B cell (primary cell): ENCODE measurements around the gene FIBCD1. TPM values are rescaled to one million over a fixed set of nuclear protein-coding genes. Genes with fewer than 3 reads are reported as not detected.

Source experiments
- ATAC-seq: fragments of 200-7000 bp; cut with Tn5 transposase; one replicate; pipeline ENCODE4 v1.10.0; 2021; ENCODE audit warnings: low read depth, mild to moderate bottlenecking, moderate number of reproducible peaks, moderate library complexity
- CTCF ChIA-PET: fragments of 350-600 bp; sonication (Branson Sonifier 250); formaldehyde crosslinking; loops from one replicate; lab custom pipeline; 2021; ENCODE audit warnings: antibody characterized with exemption, inconsistent platforms; lab: Charles Lee
- POLR2A ChIA-PET: fragments of 350-600 bp; sonication (Branson Sonifier 250); formaldehyde crosslinking; loops from one replicate; lab custom pipeline; 2021; ENCODE audit warnings: antibody characterized with exemption; lab: Charles Lee
- DNase-seq: peaks from one replicate; pipeline ENCODE4 v3.0.0; 2013
- H2AFZ ChIP-seq: 2 replicates; pipeline ENCODE4 v1.6.1; 2012; ENCODE audit warnings: mild to moderate bottlenecking, low read depth, low read length; ENCODE audit not compliant: insufficient read depth, poor library complexity, severe bottlenecking
- H3K27ac ChIP-seq, 2 donors: 1 replicate in 1 of 2; 2 replicates in 1 of 2; pipeline ENCODE4 v1.5.1; 2012 to 2013; ENCODE audit warnings: low read length in 2 of 2, mild to moderate bottlenecking in 2 of 2, moderate library complexity in 1 of 2
- H3K27me3 ChIP-seq, 4 experiments: fragments of 200-600 bp in 1 of 4; sonication (generic) in 1 of 4; replicated peaks in 1 of 4; 1 replicate in 2 of 4; 2 replicates in 2 of 4; pipeline versions ENCODE4 v1.6.1 to v1.7.0; 2013 to 2016; ENCODE audit warnings: low read length in 3 of 4, mild to moderate bottlenecking in 2 of 4, mixed read lengths in 1 of 4, moderate library complexity in 1 of 4; ENCODE audit not compliant: insufficient read depth in 4 of 4, control insufficient read depth in 3 of 4; ENCODE audit errors: control extremely low read depth in 1 of 4
- H3K36me3 ChIP-seq, 2 experiments: replicated peaks in 1 of 2; 1 replicate in 1 of 2; 2 replicates in 1 of 2; pipeline versions ENCODE4 v1.6.1 to v1.7.1; 2013; ENCODE audit warnings: low read length in 1 of 2; ENCODE audit not compliant: insufficient read depth in 2 of 2, control insufficient read depth in 1 of 2; ENCODE audit errors: control extremely low read depth in 1 of 2, extremely low read depth in 1 of 2
- H3K4me1 ChIP-seq, 2 donors: fragments of 200-600 bp in 1 of 2; sonication (generic) in 1 of 2; 1 replicate in 1 of 2; 2 replicates in 1 of 2; pipeline versions ENCODE4 v1.5.1 to v1.6.1; 2013 to 2017; ENCODE audit warnings: low read length in 2 of 2; ENCODE audit not compliant: control insufficient read depth in 2 of 2, insufficient read depth in 2 of 2
- H3K4me2 ChIP-seq: replicated peaks from 2 replicates; pipeline ENCODE3; 2012; ENCODE audit warnings: mild to moderate bottlenecking, low read depth, low read length; ENCODE audit not compliant: poor library complexity, severe bottlenecking
- H3K4me3 ChIP-seq, 5 experiments: fragments of 200-600 bp in 1 of 5; sonication (generic) in 1 of 5; 1 replicate in 3 of 5; 2 replicates in 2 of 5; pipeline versions ENCODE4 v1.5.1 to v1.7.0; 2011 to 2016; ENCODE audit warnings: low read length in 4 of 5, mild to moderate bottlenecking in 4 of 5, low read depth in 2 of 5, control low read depth in 1 of 5, moderate library complexity in 1 of 5; ENCODE audit not compliant: insufficient read depth in 1 of 5; ENCODE audit errors: control extremely low read depth in 1 of 5, extremely low read depth in 1 of 5
- H3K79me2 ChIP-seq: fragments of 200-600 bp; sonication (generic); one replicate; pipeline ENCODE4 v1.6.0; 2016; ENCODE audit warnings: low read length; ENCODE audit not compliant: control insufficient read depth, insufficient read depth
- H3K9ac ChIP-seq: fragments of 200-600 bp; sonication (generic); 2 replicates; pipeline ENCODE4 v1.6.1; 2017; ENCODE audit warnings: mild to moderate bottlenecking, low read length, moderate library complexity
- H3K9me3 ChIP-seq, 3 donors: one replicate each; pipeline versions ENCODE4 v1.6.1 to v1.7.1; 2013; ENCODE audit warnings: low read length in 2 of 3; ENCODE audit not compliant: control insufficient read depth in 2 of 3, insufficient read depth in 1 of 3; ENCODE audit errors: control extremely low read depth in 1 of 3
- H4K20me1 ChIP-seq: 2 replicates; pipeline ENCODE4 v1.6.0; 2012; ENCODE audit warnings: mild to moderate bottlenecking, low read length; ENCODE audit not compliant: insufficient read depth, control insufficient read depth, poor library complexity, severe bottlenecking
- H3K27ac Mint-ChIP-seq: one replicate; pipeline ENCODE4 v1.8.0; 2021; ENCODE audit warnings: mixed read lengths
- H3K27me3 Mint-ChIP-seq: one replicate; pipeline ENCODE4 v1.8.0; 2021; ENCODE audit warnings: mixed read lengths
- H3K4me1 Mint-ChIP-seq: one replicate; pipeline ENCODE4 v1.8.0; 2021; ENCODE audit warnings: mixed read lengths
- H3K4me3 Mint-ChIP-seq: one replicate; pipeline ENCODE4 v1.8.0; 2021; ENCODE audit warnings: mixed read lengths
- H3K9me3 Mint-ChIP-seq: one replicate; pipeline ENCODE4 v1.8.0; 2022; ENCODE audit warnings: mixed read lengths; ENCODE audit not compliant: insufficient read depth
- CTCF ChIP-seq: fragments of 200-600 bp; IDR thresholded peaks from one replicate; pipeline ENCODE4 v1.8.0; 2022; ENCODE audit warnings: antibody characterized with exemption, mild to moderate bottlenecking
- EZH2 ChIP-seq: IDR thresholded peaks from 2 replicates; pipeline ENCODE4 v1.6.1; 2012; ENCODE audit warnings: borderline replicate concordance, low read depth, mild to moderate bottlenecking, moderate library complexity, low read length; ENCODE audit not compliant: insufficient read depth, poor library complexity, severe bottlenecking
- WGBS: methylation state at CpG from one replicate; pipeline ENCODE4 v1.1.5; 2013; ENCODE audit warnings: missing lambda C conversion rate; ENCODE audit not compliant: insufficient coverage; 5-methylcytosine and 5-hydroxymethylcytosine counted together
- intact Hi-C: fragments of 100-400 bp; cut with micrococcal nuclease; formaldehyde crosslinking; loops from one replicate; pipeline ENCODE4 v1.10.0; 2022
- polyA plus RNA-seq: library from polyadenylated mRNA; depleted of rRNA; stranded (reverse); fragments of >200 nt; gene quantifications from 2 replicates; pipeline ENCODE4 v1.2.3, GENCODE V29; 2012
- total RNA-seq, 2 donors: library from RNA; stranded (reverse); fragments of 120-200 nt in 1 of 2; gene quantifications; 1 replicate in 1 of 2; 2 replicates in 1 of 2; pipeline versions ENCODE4 v1.2.3 to v1.2.4, GENCODE V29; 2013 to 2022

The FIBCD1 gene
- total and polyA plus RNA-seq, 2 donors (not counting 1 experiment from before 2014, with no cell fraction given), result not detected

- Histone ChIP-seq H3K27me3 (peaks cover 0 to 3% (median 1%) of the 10 kb centered on the region in 4 experiments), H3K27ac (no peak overlapping the region), H3K79me2 (no peaks in the 10 kb centered on the region), H3K36me3 (no peaks in the 10 kb centered on the region), H3K4me3 (no peak overlapping the region), H4K20me1 (no peaks in the 10 kb centered on the region), H3K4me1 (peaks cover 0 to 7% of the 10 kb centered on the region in 2 donors), H3K9me3 (no peaks in the 10 kb centered on the region), H2AFZ (no peak overlapping the region), H3K4me2 (no peak overlapping the region), H3K9ac (no peak overlapping the region)
- Mint-ChIP-seq H3K27me3 (peaks cover 31% of the 10 kb centered on the region), H3K4me3 (no peak overlapping the region), H3K27ac (no peak overlapping the region), H3K9me3 (no peaks in the 10 kb centered on the region), H3K4me1 (peaks cover 11% of the 10 kb centered on the region)
- ChIA-PET CTCF (no interaction called here), POLR2A (no interaction called here)
- TF ChIP-seq EZH2 (no peak), CTCF (no peak)
- intact Hi-C loops, result no loop called here
- no peak for ATAC-seq
- DNase-seq, result no peak
- 92% methylated on average over 36 of the region's 42 CpGs for WGBS
These were observed 15.2 kb downstream of the FIBCD1 start for GRCh38 chr9:130923611-130924447.

- Mint-ChIP-seq H3K27me3 (peaks cover 29% of the 10 kb centered on the region), H3K9me3 (no peaks in the 10 kb centered on the region), H3K4me1 (peaks cover 9% of the 10 kb centered on the region), H3K4me3 (no peak overlapping the region), H3K27ac (no peak overlapping the region)
- peaks cover 0 to 7% of the 10 kb centered on the region in 2 donors for H3K4me1 ChIP-seq
- H3K27ac ChIP-seq, result no peak overlapping the region
- intact Hi-C loops, result no loop called here
- ATAC-seq (no peak), DNase-seq (no peak)
- WGBS, result 77% methylated on average over 13 of the region's 16 CpGs
- TF ChIP-seq CTCF (no peak), EZH2 (no peak)
- H3K36me3 ChIP-seq, result no peaks in the 10 kb centered on the region
- H3K4me3 ChIP-seq, result no peak overlapping the region
- no peaks in the 10 kb centered on the region for H4K20me1 ChIP-seq
- H2AFZ ChIP-seq, result no peak overlapping the region
- H3K9me3 ChIP-seq, result no peaks in the 10 kb centered on the region
- ChIA-PET CTCF (no interaction called here), POLR2A (no interaction called here)
- H3K27me3 ChIP-seq, result peaks cover 0 to 3% (median 1%) of the 10 kb centered on the region in 4 experiments
- H3K79me2 ChIP-seq, result no peaks in the 10 kb centered on the region
- no peak overlapping the region for H3K9ac ChIP-seq
- no peak overlapping the region for H3K4me2 ChIP-seq
These were observed 16.0 kb downstream of the FIBCD1 start for GRCh38 chr9:130922893-130923610.
